ENCODE data around the gene PRRC2B.

GRCh38 chr9:131457746-131458145 is 63.9 kb downstream of the PRRC2B start:
- TF ChIP-seq EZH2phosphoT487 (IDR thresholded peaks at IDR 0.05; ENCODE audit: insufficient read depth, low read depth), result no peak
- TF ChIP-seq EZH2 (IDR thresholded peaks at IDR 0.05; ENCODE audit: insufficient read depth, poor library complexity, severe bottlenecking), result no peak
